Activated naive CD8-positive, alpha-beta T cell treated with anti-CD3 and anti-CD28 coated beads, Interleukin-2, amount 50 U/mL, for 24 hours (primary cell): ENCODE data around the gene GPANK1.

Source experiments
- ATAC-seq: fragments of 150-1000 bp; cut with Tn5 transposase; one replicate; pipeline ENCODE4 v1.10.0; 2021
- DNase-seq: peaks from one replicate; pipeline ENCODE4 v3.0.0; 2021
- H3K27ac Mint-ChIP-seq: one replicate; pipeline ENCODE4 v1.8.0; 2021; ENCODE audit warnings: mild to moderate bottlenecking, mixed read lengths
- H3K27me3 Mint-ChIP-seq: one replicate; pipeline ENCODE4 v1.8.0; 2021; ENCODE audit warnings: mixed read lengths
- H3K36me3 Mint-ChIP-seq: one replicate; pipeline ENCODE4 v1.8.0; 2021; ENCODE audit warnings: low read depth, mixed read lengths
- H3K4me1 Mint-ChIP-seq: one replicate; pipeline ENCODE4 v1.8.0; 2021; ENCODE audit warnings: mixed read lengths
- H3K4me3 Mint-ChIP-seq: one replicate; pipeline ENCODE4 v1.8.0; 2021; ENCODE audit warnings: mild to moderate bottlenecking, moderate library complexity, mixed read lengths
- H3K9me3 Mint-ChIP-seq: one replicate; pipeline ENCODE4 v1.8.0; 2021; ENCODE audit warnings: mixed read lengths

Gene GPANK1

GRCh38 chr6:31683591-31683990 lies 18.8 kb upstream of the GPANK1 start:
- H3K36me3 Mint-ChIP-seq: peaks cover 11% of the 10 kb centered on the region
- ATAC-seq (no peak), DNase-seq (no peak)
- no peaks in the 10 kb centered on the region for H3K27me3 Mint-ChIP-seq
- H3K4me3 Mint-ChIP-seq: no peak overlapping the region
- peaks cover 21% of the 10 kb centered on the region for H3K4me1 Mint-ChIP-seq
- no peaks in the 10 kb centered on the region for H3K9me3 Mint-ChIP-seq
- no peak overlapping the region for H3K27ac Mint-ChIP-seq

- DNase-seq (peak; percentile 55), ATAC-seq (peak; percentile 73)
- Mint-ChIP-seq H3K27ac (peak overlapping the region; percentile 29), H3K4me3 (peak overlapping the region; percentile 77), H3K9me3 (no peaks in the 10 kb centered on the region), H3K36me3 (peaks cover under 1% of the 10 kb centered on the region), H3K4me1 (peaks cover 21% of the 10 kb centered on the region), H3K27me3 (no peaks in the 10 kb centered on the region)
Observed at GRCh38 chr6:31681135-31681671, 16.4 kb upstream of the GPANK1 start.

GRCh38 chr6:31680226-31681134 lies 15.7 kb upstream of the GPANK1 start, which contains the start of gene LY6G5C:
LY6G5C (minus strand) TSS chr6:31681067; CDS start chr6:31680373, 694 bp downstream.
- no peaks in the 10 kb centered on the region for H3K27me3 Mint-ChIP-seq
- no peaks in the 10 kb centered on the region for H3K36me3 Mint-ChIP-seq
- H3K27ac Mint-ChIP-seq: peak within 1 kb of the TSS; percentile 63
- H3K9me3 Mint-ChIP-seq: no peaks in the 10 kb centered on the region
- peak within 1 kb of the TSS; percentile 77 for H3K4me3 Mint-ChIP-seq
- H3K4me1 Mint-ChIP-seq: peaks cover 21% of the 10 kb centered on the region
- DNase-seq: peak; percentile 70
- peak; percentile 48 for ATAC-seq

- DNase-seq (no peak), ATAC-seq (no peak)
- H3K27ac Mint-ChIP-seq: no peak overlapping the region
- H3K27me3 Mint-ChIP-seq: no peaks in the 10 kb centered on the region
- no peaks in the 10 kb centered on the region for H3K9me3 Mint-ChIP-seq
- peaks cover 8% of the 10 kb centered on the region for H3K36me3 Mint-ChIP-seq
- H3K4me1 Mint-ChIP-seq: peaks cover 21% of the 10 kb centered on the region
- H3K4me3 Mint-ChIP-seq: no peak overlapping the region
Observed at GRCh38 chr6:31677955-31678354, 13.2 kb upstream of the GPANK1 start.

GRCh38 chr6:31676904-31677303 lies 12.1 kb upstream of the GPANK1 start:
- H3K4me1 Mint-ChIP-seq: peaks cover 20% of the 10 kb centered on the region
- H3K9me3 Mint-ChIP-seq: no peaks in the 10 kb centered on the region
- H3K27ac Mint-ChIP-seq: no peak overlapping the region
- DNase-seq: no peak
- peaks cover 15% of the 10 kb centered on the region for H3K36me3 Mint-ChIP-seq
- no peaks in the 10 kb centered on the region for H3K27me3 Mint-ChIP-seq
- no peak overlapping the region for H3K4me3 Mint-ChIP-seq
- ATAC-seq: no peak

GRCh38 chr6:31676322-31676903 lies 11.6 kb upstream of the GPANK1 start:
- H3K9me3 Mint-ChIP-seq: no peaks in the 10 kb centered on the region
- no peak overlapping the region for H3K4me3 Mint-ChIP-seq
- H3K36me3 Mint-ChIP-seq: peaks cover 18% of the 10 kb centered on the region
- peaks cover 15% of the 10 kb centered on the region for H3K4me1 Mint-ChIP-seq
- no peak for ATAC-seq
- no peaks in the 10 kb centered on the region for H3K27me3 Mint-ChIP-seq
- no peak for DNase-seq
- no peak overlapping the region for H3K27ac Mint-ChIP-seq

GRCh38 chr6:31669676-31670075 lies 4.9 kb upstream of the GPANK1 start, which contains the start of gene LY6G5B:
LY6G5B (plus strand) TSS chr6:31669976; CDS start chr6:31670951, 975 bp downstream.
- H3K27ac Mint-ChIP-seq: peak within 1 kb of the TSS; percentile 39
- H3K4me3 Mint-ChIP-seq: no peak within 1 kb of the TSS
- no peak for DNase-seq
- H3K36me3 Mint-ChIP-seq: peaks cover 73% of the 10 kb centered on the region
- H3K4me1 Mint-ChIP-seq: peaks cover 27% of the 10 kb centered on the region
- H3K27me3 Mint-ChIP-seq: peaks cover 2% of the 10 kb centered on the region
- ATAC-seq: no peak
- no peaks in the 10 kb centered on the region for H3K9me3 Mint-ChIP-seq

- Mint-ChIP-seq H3K36me3 (peaks cover 79% of the 10 kb centered on the region), H3K4me3 (peak overlapping the region; percentile 98), H3K9me3 (no peaks in the 10 kb centered on the region), H3K27me3 (peaks cover 2% of the 10 kb centered on the region), H3K27ac (peak overlapping the region; percentile 98), H3K4me1 (peaks cover 54% of the 10 kb centered on the region)
- ATAC-seq (no peak), DNase-seq (no peak)
Observed at GRCh38 chr6:31666337-31666965, 1.7 kb upstream of the GPANK1 start.

- H3K36me3 Mint-ChIP-seq: peaks cover 78% of the 10 kb centered on the region
- DNase-seq (peak; percentile 98), ATAC-seq (peak; percentile 85)
- H3K27ac Mint-ChIP-seq: peak within 1 kb of the TSS; percentile 98
- peaks cover 60% of the 10 kb centered on the region for H3K4me1 Mint-ChIP-seq
- no peaks in the 10 kb centered on the region for H3K9me3 Mint-ChIP-seq
- H3K27me3 Mint-ChIP-seq: peaks cover 2% of the 10 kb centered on the region
- H3K4me3 Mint-ChIP-seq: peak within 1 kb of the TSS; percentile 98
Observed at GRCh38 chr6:31665501-31666336, 922 bp upstream of the GPANK1 start, which contains the start of gene CSNK2B. CSNK2B (plus strand) TSS chr6:31666080; CDS start chr6:31666832, 752 bp downstream.

- ATAC-seq (no peak), DNase-seq (no peak)
- Mint-ChIP-seq H3K4me1 (peaks cover 69% of the 10 kb centered on the region), H3K27me3 (peaks cover 2% of the 10 kb centered on the region), H3K9me3 (no peaks in the 10 kb centered on the region), H3K4me3 (peak overlapping the region; percentile 98), H3K27ac (peak overlapping the region; percentile 98), H3K36me3 (peaks cover 72% of the 10 kb centered on the region)
Observed at GRCh38 chr6:31663961-31664789, 622 bp downstream of the GPANK1 start.

GRCh38 chr6:31663126-31663960 lies 1.5 kb downstream of the GPANK1 start:
- H3K4me3 Mint-ChIP-seq: peak overlapping the region; percentile 98
- ATAC-seq: no peak
- H3K27ac Mint-ChIP-seq: peak overlapping the region; percentile 98
- H3K36me3 Mint-ChIP-seq: peaks cover 63% of the 10 kb centered on the region
- H3K9me3 Mint-ChIP-seq: no peaks in the 10 kb centered on the region
- H3K27me3 Mint-ChIP-seq: peaks cover 2% of the 10 kb centered on the region
- no peak for DNase-seq
- H3K4me1 Mint-ChIP-seq: peaks cover 76% of the 10 kb centered on the region

GRCh38 chr6:31662124-31662723 lies 2.6 kb downstream of the GPANK1 start:
- Mint-ChIP-seq H3K4me3 (peak overlapping the region; percentile 37), H3K27me3 (peaks cover 2% of the 10 kb centered on the region), H3K9me3 (no peaks in the 10 kb centered on the region), H3K27ac (peak overlapping the region; percentile 8), H3K4me1 (peaks cover 76% of the 10 kb centered on the region), H3K36me3 (peaks cover 60% of the 10 kb centered on the region)
- no peak for ATAC-seq
- DNase-seq: no peak
